ENCODE measurements around the gene IZUMO1. TPM values are rescaled to one million over a fixed set of nuclear protein-coding genes. Genes with fewer than 3 reads are reported as not detected.

The IZUMO1 gene
- total RNA-seq, 2 donors from 2014 or later: 6.4 TPM; not detected in 1

- H3K27me3 ChIP-seq (replicated peaks; ENCODE audit: insufficient read depth): no peaks in the 10 kb centered on the region
- no peak overlapping the region for H3K27ac ChIP-seq
- H3K9me3 ChIP-seq: no peaks in the 10 kb centered on the region
- no peaks in the 10 kb centered on the region for H3K36me3 ChIP-seq
- no peak for DNase-seq (ENCODE audit: low spot score)
- 73% methylated on average over 4 of the region's 4 CpGs for WGBS
- TF ChIP-seq, protein P1, sequence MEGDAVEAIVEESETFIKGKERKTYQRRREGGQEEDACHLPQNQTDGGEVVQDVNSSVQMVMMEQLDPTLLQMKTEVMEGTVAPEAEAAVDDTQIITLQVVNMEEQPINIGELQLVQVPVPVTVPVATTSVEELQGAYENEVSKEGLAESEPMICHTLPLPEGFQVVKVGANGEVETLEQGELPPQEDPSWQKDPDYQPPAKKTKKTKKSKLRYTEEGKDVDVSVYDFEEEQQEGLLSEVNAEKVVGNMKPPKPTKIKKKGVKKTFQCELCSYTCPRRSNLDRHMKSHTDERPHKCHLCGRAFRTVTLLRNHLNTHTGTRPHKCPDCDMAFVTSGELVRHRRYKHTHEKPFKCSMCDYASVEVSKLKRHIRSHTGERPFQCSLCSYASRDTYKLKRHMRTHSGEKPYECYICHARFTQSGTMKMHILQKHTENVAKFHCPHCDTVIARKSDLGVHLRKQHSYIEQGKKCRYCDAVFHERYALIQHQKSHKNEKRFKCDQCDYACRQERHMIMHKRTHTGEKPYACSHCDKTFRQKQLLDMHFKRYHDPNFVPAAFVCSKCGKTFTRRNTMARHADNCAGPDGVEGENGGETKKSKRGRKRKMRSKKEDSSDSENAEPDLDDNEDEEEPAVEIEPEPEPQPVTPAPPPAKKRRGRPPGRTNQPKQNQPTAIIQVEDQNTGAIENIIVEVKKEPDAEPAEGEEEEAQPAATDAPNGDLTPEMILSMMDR (IDR thresholded peaks at IDR 0.05): no peak
- TF ChIP-seq POLR2A (IDR thresholded peaks at IDR 0.05) (no peak), POLR2AphosphoS5 (IDR thresholded peaks at IDR 0.05) (no peak)
- no peak overlapping the region for H3K4me3 ChIP-seq
- intact Hi-C loops (cut with DNase I): no loop called here
- H3K4me1 ChIP-seq (replicated peaks): no peaks in the 10 kb centered on the region
Observed at GRCh38 chr19:48749571-48750198, 3.0 kb upstream of the IZUMO1 start.

GRCh38 chr19:48746110-48746509 lies 599 bp downstream of the IZUMO1 start:
- WGBS: 85% methylated on average over 8 of the region's 8 CpGs
- no peak for DNase-seq (ENCODE audit: low spot score)
- H3K36me3 ChIP-seq: no peaks in the 10 kb centered on the region
- TF ChIP-seq POLR2A (IDR thresholded peaks at IDR 0.05): no peak
- TF ChIP-seq POLR2AphosphoS5 (IDR thresholded peaks at IDR 0.05): no peak
- H3K27ac ChIP-seq: no peak overlapping the region
- no peaks in the 10 kb centered on the region for H3K27me3 ChIP-seq (replicated peaks; ENCODE audit: insufficient read depth)
- intact Hi-C loops (cut with DNase I): no loop called here
- no peaks in the 10 kb centered on the region for H3K4me1 ChIP-seq (replicated peaks)
- H3K4me3 ChIP-seq: no peak overlapping the region
- H3K9me3 ChIP-seq: no peaks in the 10 kb centered on the region

DNA sequence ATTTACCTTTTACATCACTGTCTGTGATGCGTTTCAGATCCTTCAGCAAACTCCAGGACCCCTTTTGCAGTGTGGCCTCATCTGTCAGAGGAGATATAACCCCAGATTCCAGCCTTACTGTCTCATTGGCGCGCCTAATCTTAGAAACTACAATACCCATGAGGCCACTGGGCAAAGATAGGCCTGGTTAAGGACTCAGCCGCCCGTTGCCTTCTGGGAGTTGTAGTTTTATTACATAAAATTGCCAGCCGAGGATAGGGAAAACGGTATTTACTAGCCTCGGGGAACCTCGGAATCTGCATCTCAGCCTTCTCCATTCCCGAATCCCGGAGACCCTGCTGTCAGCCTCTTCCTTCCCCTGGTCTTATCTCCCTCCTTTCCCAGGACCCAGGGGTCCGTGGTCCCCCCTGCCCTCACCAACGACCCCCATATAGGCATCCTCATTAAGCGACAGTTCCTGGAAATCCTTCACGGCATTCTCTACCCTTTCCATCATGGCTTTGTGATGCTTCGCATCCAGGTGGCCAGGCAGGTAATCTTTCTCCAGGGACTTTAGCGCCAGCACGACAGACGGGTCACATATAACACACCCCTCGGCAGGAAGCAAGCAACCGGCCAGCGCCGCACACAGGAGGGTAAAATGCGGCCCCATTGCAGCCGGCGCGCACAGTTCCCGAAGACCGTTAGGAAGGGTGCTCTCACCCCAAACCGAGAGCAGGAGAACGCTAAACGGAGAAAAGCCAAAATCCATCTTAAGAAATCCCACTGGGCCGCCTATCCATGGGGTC lies 1.3 kb downstream of the IZUMO1 start:
- Histone ChIP-seq H3K27ac (no peak overlapping the region), H3K36me3 (no peaks in the 10 kb centered on the region), H3K4me1 (replicated peaks) (no peaks in the 10 kb centered on the region), H3K4me3 (no peak overlapping the region), H3K27me3 (replicated peaks; ENCODE audit: insufficient read depth) (no peaks in the 10 kb centered on the region), H3K9me3 (no peaks in the 10 kb centered on the region)
- WGBS: 39% methylated on average over 33 of the region's 33 CpGs
- TF ChIP-seq, protein P1 (IDR thresholded peaks at IDR 0.05): no peak
- peak; percentile 40 for TF ChIP-seq POLR2AphosphoS5 (IDR thresholded peaks at IDR 0.05)
- no peak for TF ChIP-seq POLR2A (IDR thresholded peaks at IDR 0.05)
- DNase-seq (ENCODE audit: low spot score): peak; percentile 46
- intact Hi-C loops (cut with DNase I): no loop called here

GRCh38 chr19:48742096-48742495 lies 4.6 kb downstream of the IZUMO1 start:
- no peak for TF ChIP-seq POLR2AphosphoS5 (IDR thresholded peaks at IDR 0.05)
- TF ChIP-seq, protein P1 (IDR thresholded peaks at IDR 0.05): no peak
- TF ChIP-seq POLR2A (IDR thresholded peaks at IDR 0.05): no peak
- 93% methylated on average over 11 of the region's 11 CpGs for WGBS
- intact Hi-C loops (cut with DNase I): no loop called here

GRCh38 chr19:48741129-48741999 lies 5.3 kb downstream of the IZUMO1 start:
- Histone ChIP-seq H3K4me1 (replicated peaks) (peaks cover 7% of the 10 kb centered on the region), H3K36me3 (no peaks in the 10 kb centered on the region), H3K27me3 (replicated peaks; ENCODE audit: insufficient read depth) (no peaks in the 10 kb centered on the region), H3K9me3 (no peaks in the 10 kb centered on the region), H3K4me3 (no peak overlapping the region), H3K27ac (peak overlapping the region; percentile 14 to 22)
- TF ChIP-seq POLR2AphosphoS5 (IDR thresholded peaks at IDR 0.05) (no peak), POLR2A (IDR thresholded peaks at IDR 0.05) (no peak)
- TF ChIP-seq, protein P1 (IDR thresholded peaks at IDR 0.05): no peak
- WGBS: 49% methylated on average over 35 of the region's 35 CpGs
- no peak for DNase-seq (ENCODE audit: low spot score)
- intact Hi-C loops (cut with DNase I): no loop called here

More at GRCh38 chr19:48742096-48742495, 4.6 kb downstream of the IZUMO1 start:
- H3K9me3 ChIP-seq: no peaks in the 10 kb centered on the region
- H3K4me3 ChIP-seq: no peak overlapping the region
- H3K27me3 ChIP-seq (replicated peaks; ENCODE audit: insufficient read depth): no peaks in the 10 kb centered on the region
- no peak for DNase-seq (ENCODE audit: low spot score)
- peaks cover 7% of the 10 kb centered on the region for H3K4me1 ChIP-seq (replicated peaks)
- no peaks in the 10 kb centered on the region for H3K36me3 ChIP-seq
- H3K27ac ChIP-seq: no peak overlapping the region
